Stimulated activated CD4-positive, alpha-beta T cell treated with anti-CD3 and anti-CD28 coated beads, Interleukin-2, amount 100 ng/mL, for 4 hours (primary cell): ENCODE results near the gene ANKS4B.
"Not testable (repeated sequence)": the region's sequence is repeated elsewhere in the genome, so short reads cannot be mapped to it uniquely, and the experiment has no call there.

Experiments
- DNase-seq: peaks from one replicate; pipeline ENCODE4 v3.0.0-alpha.2; 2020; ENCODE audit warnings: low read depth

The ANKS4B gene, protein sequence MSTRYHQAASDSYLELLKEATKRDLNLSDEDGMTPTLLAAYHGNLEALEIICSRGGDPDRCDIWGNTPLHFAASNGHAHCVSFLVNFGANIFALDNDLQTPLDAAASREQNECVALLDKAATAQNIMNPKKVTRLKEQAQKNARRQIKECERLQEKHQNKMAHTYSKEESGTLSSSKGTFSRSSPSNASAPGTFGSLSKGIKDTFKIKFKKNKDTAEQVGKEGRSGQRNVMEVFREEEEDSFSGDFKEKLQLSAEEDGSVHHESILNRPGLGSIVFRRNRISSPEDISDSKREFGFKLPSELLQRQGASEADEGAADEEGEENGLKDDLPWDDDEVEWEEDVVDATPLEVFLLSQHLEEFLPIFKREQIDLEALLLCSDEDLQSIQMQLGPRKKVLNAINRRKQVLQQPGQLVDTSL

DNA sequence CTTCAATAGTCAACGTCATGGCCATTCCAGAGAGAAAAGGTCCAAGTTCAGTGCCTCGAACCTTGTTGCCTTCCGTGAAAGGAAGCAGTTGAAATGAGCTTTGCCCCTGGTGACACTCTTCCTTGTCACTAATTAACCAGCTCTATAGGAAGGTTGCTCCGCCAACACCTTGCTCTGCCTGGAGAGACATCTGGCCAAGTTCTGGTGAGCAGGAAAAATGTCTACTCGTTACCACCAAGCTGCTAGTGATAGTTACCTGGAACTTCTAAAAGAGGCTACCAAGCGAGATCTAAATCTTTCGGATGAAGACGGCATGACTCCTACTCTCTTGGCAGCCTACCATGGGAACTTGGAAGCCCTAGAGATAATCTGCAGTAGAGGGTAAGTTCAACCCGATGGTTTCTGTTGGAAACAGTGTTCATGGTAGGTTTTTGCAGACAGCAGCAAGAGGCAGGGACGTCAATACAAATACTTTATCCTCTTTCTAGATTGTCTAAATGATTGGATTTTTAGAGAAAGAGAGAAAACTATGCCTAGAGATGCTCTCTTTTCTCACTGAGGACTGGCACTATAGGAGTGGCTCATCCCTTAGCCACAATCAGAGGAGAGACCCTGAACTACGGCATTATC lies at the start of gene ANKS4B:
TSS of gene ANKS4B (plus strand) at position 179 of the 630 bp plus-strand sequence. CDS start at position 218, 39 bp downstream.
- DNase-seq: no peak

GRCh38 chr16:21183995-21184394 lies 49.5 kb upstream of the ANKS4B start:
- DNase-seq: no peak

DNA sequence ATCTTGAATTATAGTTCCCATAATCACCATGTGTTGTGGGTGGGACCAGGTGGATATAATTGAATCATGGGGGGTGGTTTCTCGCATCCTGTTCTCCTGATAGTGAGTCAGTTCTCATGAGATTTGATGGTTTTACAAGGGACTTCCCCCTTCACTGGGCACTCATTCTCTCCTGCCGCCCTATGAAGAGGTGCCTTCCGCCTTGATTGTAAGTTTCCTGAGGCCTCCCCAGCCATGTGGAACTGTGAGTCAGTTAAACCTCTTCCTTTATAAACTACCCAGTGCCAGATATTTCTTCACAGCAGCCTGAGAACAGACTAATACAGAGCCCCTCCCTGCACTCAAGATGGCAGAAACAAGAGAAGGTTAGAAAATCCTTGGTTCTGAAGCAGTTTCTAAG lies 48.7 kb upstream of the ANKS4B start:
- DNase-seq: no peak

- no peak for DNase-seq
Measured at GRCh38 chr16:21185659-21186325, 47.7 kb upstream of the ANKS4B start.

DNA sequence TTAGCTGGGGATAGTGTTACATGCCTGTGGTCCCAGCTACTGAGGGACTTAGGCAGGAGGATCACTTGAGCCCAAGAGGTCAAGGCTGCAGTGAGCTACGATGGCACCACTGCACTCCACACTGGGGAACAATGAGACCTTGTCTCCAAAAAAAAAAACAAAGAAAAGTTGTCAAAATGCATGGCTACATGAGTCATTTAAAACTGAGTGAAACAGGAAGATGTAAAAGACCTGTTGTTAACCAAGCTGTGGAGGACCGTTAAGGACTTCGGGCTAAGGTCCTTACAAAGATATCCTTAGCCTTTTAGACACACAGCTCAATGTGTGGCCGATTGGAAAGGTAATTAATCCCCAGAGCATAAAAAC lies 47.2 kb upstream of the ANKS4B start:
- DNase-seq: no peak

- no peak for DNase-seq
Measured at GRCh38 chr16:21189311-21189710, 44.2 kb upstream of the ANKS4B start.

DNA sequence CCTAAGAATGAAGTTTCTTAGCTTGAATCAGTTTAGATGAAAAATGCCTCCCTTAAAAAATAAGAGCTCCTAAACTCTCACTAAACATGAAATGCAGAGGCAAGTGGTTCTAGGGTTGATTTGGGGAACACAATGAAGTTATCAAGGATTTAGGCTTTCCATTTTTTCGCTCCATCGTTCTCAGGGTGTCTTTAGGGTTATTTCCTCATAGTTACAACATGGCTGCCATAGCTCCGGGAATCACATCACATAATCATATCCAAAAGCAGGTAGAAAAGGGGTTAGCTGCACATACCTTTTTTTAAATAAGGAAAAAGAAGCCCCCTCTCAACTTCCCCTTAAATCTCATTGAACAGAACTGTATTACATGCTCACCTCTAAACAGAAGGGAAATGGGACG lies 43.5 kb upstream of the ANKS4B start:
- DNase-seq: no peak

DNA sequence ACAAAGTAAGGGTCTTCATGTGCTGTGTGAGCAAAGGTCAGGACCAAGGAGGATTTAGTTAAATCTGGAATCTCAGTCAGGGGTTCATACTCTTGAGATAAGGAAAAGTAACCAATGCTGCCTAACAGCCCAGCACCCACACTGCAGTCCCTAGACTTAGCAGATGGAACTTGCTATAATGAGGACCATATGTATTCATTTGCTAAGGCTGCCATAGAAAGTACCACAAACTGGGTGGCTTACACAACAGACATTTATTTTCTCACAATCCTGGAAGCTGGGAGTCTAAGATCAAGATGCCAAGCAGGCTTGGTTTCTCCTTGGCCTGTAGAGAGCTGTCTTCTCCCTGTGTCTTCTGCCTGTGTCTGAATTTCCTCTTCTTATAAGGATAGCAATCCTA lies 42.9 kb upstream of the ANKS4B start:
- no peak for DNase-seq

DNA sequence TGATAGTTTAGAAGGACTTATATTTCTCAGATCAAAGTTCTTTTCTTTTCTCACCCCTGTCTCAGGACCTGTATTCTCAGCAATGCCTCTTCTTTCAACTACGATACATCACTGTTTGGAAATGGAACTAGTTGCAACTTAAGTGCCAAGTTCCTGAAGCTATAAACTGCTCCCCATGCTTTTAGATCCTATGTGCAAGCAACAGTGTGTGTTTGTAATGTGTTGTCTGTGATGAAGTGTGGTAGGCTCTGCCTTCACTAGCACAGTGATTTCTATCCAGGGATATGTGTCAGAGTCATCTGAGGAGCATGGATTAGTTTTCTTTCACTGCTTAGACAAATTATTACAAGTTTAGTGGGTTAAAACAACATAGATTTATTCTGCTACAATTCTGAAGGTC lies 40.5 kb upstream of the ANKS4B start:
- no peak for DNase-seq

GRCh38 chr16:21194771-21195301 lies 38.7 kb upstream of the ANKS4B start:
- no peak for DNase-seq

GRCh38 chr16:21195330-21195729 lies 38.2 kb upstream of the ANKS4B start:
- not testable (repeated sequence) for DNase-seq

DNA sequence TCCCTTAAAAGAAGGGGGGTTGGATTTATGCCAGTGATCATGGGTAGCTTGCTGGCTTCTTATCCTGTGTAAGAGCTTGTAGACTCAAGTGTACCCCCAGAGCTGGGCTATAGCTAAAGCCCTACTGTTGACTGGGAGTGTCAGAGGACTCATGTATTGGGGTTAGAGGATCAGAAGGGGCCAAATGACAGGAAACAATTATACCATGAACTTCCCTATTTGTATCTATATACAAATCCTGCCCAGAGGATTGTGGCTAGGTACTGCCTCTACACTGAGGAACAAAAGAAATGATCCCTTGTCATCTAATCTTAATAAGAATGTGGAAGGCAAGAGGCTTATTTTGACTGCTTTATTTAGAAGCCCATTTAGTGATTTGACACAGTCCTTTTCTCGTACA lies 36.4 kb upstream of the ANKS4B start:
- DNase-seq: no peak

- DNase-seq: no peak
Measured at GRCh38 chr16:21197621-21198020, 35.9 kb upstream of the ANKS4B start.

DNA sequence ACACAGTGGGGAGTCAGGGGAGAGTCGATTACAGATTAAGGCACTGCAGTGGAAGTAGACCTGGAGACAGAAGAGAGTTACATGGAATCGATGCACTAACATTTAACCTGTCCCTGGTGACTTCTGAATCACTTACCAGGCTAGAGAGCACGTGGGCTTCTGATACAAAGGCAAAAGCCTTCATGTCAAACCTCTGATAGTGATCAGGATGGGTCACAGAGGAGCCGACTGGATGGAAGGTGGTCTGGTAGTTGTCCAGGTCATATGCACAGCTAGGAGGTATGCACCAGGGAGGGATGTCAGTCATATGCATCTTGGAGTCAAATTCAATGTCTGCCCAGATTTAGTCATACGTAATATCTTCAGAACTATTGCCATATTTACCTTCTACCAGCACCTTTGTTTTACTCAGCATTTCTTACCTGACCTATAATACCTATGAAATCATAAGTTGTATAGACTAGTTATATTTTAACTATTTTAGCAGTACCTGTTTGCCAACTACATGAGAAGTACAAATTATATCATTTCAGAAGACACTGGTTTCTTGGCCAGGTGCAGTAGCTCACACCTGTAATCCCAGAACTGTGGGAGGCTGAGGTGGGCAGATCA lies 33.8 kb upstream of the ANKS4B start:
- DNase-seq: no peak

- no peak for DNase-seq
Measured at GRCh38 chr16:21203155-21203797, 30.2 kb upstream of the ANKS4B start.

GRCh38 chr16:21205303-21205702 lies 28.2 kb upstream of the ANKS4B start:
- DNase-seq: no peak

GRCh38 chr16:21206550-21206949 lies 26.9 kb upstream of the ANKS4B start:
- no peak for DNase-seq

GRCh38 chr16:21208446-21209230 lies 24.9 kb upstream of the ANKS4B start:
- DNase-seq: no peak

DNA sequence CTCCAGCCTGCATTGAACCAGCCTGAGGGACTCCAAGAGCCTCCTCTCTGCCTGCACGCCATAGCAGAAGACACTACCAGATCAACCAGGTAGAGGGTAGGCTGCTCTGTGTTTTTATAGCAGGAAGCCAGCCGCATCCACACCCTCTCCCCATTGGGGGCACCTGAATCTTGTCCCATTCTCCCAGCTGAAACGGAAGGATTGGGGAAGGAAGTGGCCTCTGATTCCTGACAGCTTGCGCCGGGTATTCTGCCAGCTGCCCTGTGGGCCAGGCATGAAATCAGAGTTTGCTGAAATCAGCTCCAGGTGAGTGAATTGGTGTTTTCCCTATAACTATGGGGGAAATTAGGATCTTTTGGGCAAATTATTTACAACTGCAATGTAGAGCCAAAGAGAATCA lies 22.0 kb upstream of the ANKS4B start, which contains the start of gene ZP2:
TSS of gene ZP2 (minus strand) at position 89 of the 400 bp plus-strand sequence. CDS start at position 62, 27 bp downstream.
- no peak for DNase-seq

- no peak for DNase-seq
Measured at GRCh38 chr16:21214086-21214485, 19.4 kb upstream of the ANKS4B start.

DNA sequence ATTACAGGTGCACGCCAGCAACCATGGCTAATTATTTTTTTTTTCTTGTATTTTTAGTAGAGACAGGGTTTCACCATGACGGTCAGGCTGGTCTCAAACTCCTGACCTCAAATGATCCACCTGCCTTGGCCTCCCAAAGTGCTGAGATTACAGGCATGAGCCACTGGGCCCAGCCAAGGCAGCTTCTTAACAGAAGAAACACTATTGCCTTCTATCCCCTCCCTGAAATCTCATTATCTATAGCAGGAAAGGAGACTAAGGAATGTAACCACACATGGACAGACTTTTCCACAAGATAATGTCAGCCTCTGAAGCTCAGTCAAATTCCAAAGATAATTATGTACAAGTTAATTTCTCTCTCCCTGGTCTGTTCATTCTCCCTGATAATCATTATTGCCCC lies 16.4 kb upstream of the ANKS4B start:
- DNase-seq: no peak
